Naive B cell (primary cell): Measurements from ENCODE around the gene IFNL1. TPM values are rescaled to one million over a fixed set of nuclear protein-coding genes. Genes with fewer than 3 reads are reported as not detected.
"Not testable (repeated sequence)": the region's sequence is repeated elsewhere in the genome, so short reads cannot be mapped to it uniquely, and the experiment has no call there.

Experiments
- ATAC-seq, 2 donors: fragments of 150-1000 bp; cut with Tn5 transposase; 2 replicates each; pipeline ENCODE4 v1.10.0; 2021; ENCODE audit warnings: low read depth in 2 of 2, mild to moderate bottlenecking in 2 of 2, moderate library complexity in 2 of 2
- DNase-seq: peaks from one replicate; pipeline ENCODE4 v3.0.0; 2022
- H3K27ac Mint-ChIP-seq, 6 donors: one replicate each; pipeline ENCODE4 v1.8.0; 2020 to 2022; ENCODE audit warnings: mild to moderate bottlenecking in 6 of 6, mixed read lengths in 6 of 6, moderate library complexity in 5 of 6, inconsistent platforms in 2 of 6
- H3K27me3 Mint-ChIP-seq, 3 donors: one replicate each; pipeline ENCODE4 v1.8.0; 2021 to 2022; ENCODE audit warnings: mixed read lengths in 3 of 3, mild to moderate bottlenecking in 1 of 3
- H3K36me3 Mint-ChIP-seq, 2 donors: one replicate each; pipeline ENCODE4 v1.8.0; 2020 to 2022; ENCODE audit warnings: mixed read lengths in 2 of 2, inconsistent platforms in 1 of 2, mild to moderate bottlenecking in 1 of 2
- H3K4me1 Mint-ChIP-seq, 3 donors: one replicate each; pipeline ENCODE4 v1.8.0; 2020 to 2022; ENCODE audit warnings: mixed read lengths in 3 of 3, inconsistent platforms in 1 of 3, mild to moderate bottlenecking in 1 of 3, moderate library complexity in 1 of 3
- H3K4me3 Mint-ChIP-seq, 8 donors: one replicate each; pipeline ENCODE4 v1.8.0; 2020 to 2022; ENCODE audit warnings: mild to moderate bottlenecking in 8 of 8, mixed read lengths in 8 of 8, moderate library complexity in 8 of 8, inconsistent platforms in 2 of 8
- H3K9me3 Mint-ChIP-seq, 7 donors: one replicate each; pipeline ENCODE4 v1.8.0; 2020 to 2022; ENCODE audit warnings: mixed read lengths in 7 of 7, mild to moderate bottlenecking in 5 of 7, inconsistent platforms in 2 of 7, moderate library complexity in 1 of 7
- polyA plus RNA-seq, 6 donors: library from polyadenylated mRNA; unstranded; fragments of 300-500 nt; fragmentation: Illumina TruSeq; gene quantifications; one replicate each; pipeline ENCODE4 v1.2.3, GENCODE V29; 2021; ENCODE audit warnings: low read depth in 6 of 6

Gene IFNL1
- polyA plus RNA-seq, 6 donors from 2014 or later, result not detected

DNA sequence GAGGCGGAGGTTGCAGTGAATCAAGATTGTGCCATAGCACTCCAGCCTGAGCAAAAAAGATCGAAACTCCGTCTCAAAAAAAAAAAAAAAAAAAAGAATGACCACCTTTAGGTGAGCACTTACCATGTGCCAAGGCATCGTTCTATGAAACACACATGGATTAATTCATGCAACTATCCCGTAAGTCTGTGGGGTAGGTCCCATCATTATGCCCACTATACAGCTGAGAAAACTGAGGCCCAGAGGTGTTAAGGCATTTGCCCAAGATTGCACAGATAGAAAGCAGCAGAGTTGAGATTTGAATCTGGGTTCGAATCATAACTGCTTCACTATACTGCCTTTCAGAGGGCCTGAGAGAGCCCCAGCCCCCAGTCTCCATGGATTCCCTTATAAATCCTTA lies 37.3 kb downstream of the IFNL1 start:
- peak overlapping the region in 5 of 6 donors; percentile 33 to 59 (median 38) for H3K27ac Mint-ChIP-seq
- no peaks in the 10 kb centered on the region for H3K27me3 Mint-ChIP-seq
- peaks cover 42 to 80% (median 64%) of the 10 kb centered on the region in 3 donors for H3K4me1 Mint-ChIP-seq
- H3K9me3 Mint-ChIP-seq, result peaks cover 0 to 2% (median 0%) of the 10 kb centered on the region in 7 donors
- DNase-seq (no peak), ATAC-seq (no peak)
- peak overlapping the region; percentile 13 to 98 (median 65) for H3K4me3 Mint-ChIP-seq
- H3K36me3 Mint-ChIP-seq, result peaks cover 0 to 11% of the 10 kb centered on the region in 2 donors

DNA sequence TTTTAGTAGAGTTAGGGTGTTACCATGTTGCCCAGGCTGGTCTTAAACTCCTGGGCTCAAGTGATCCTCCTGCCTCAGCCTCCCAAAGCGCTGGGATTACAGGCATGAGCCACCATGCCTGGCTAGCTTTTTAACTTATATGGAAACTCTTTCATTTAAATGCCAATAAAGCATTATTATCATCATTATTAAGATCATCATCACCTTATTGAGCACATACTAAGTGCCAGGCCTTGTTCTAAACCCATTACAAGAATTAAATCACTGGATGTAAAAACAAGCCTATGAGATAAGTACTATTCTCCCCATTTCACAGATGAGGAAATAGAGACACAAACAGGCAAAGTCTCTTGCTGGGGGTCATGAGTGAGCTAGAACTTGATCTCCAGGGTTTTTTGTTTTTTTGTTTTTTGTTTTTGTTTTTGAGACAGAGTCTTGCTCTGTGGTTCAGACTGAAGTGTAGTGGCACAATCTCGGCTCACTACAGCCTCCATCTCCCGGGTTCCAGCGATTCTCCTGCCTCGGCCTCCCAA lies 38.3 kb downstream of the IFNL1 start:
- Mint-ChIP-seq H3K27me3 (no peaks in the 10 kb centered on the region), H3K4me3 (peak overlapping the region; percentile 94 to 100 (median 97)), H3K9me3 (peaks cover 0 to 2% (median 0%) of the 10 kb centered on the region in 7 donors), H3K27ac (peak overlapping the region; percentile 95 to 98 (median 98)), H3K4me1 (peaks cover 36 to 70% (median 55%) of the 10 kb centered on the region in 3 donors), H3K36me3 (peaks cover 0 to 11% of the 10 kb centered on the region in 2 donors)
- no peak for DNase-seq
- ATAC-seq, result no peak

DNA sequence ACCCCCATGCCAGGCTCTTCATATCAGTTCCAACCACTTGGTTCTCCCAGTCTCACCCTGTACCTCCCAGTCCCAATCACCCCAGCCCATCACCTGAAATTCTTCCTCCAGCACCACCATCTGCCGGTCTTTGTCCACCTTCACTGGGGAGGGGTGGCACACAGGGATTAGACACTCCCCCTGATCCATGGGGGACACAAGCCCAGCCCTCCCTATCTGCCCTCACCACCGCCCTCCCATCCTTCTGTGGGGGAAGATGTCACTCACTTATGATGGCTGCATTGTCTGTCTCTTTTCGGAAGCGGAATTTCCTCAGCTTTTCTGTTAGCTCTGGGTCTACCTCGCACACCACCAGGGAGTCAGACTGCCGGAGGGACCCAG lies 39.0 kb downstream of the IFNL1 start:
- Mint-ChIP-seq H3K36me3 (peaks cover 0 to 11% of the 10 kb centered on the region in 2 donors), H3K4me1 (peaks cover 37 to 75% (median 61%) of the 10 kb centered on the region in 3 donors), H3K27ac (peak overlapping the region; percentile 95 to 98 (median 98)), H3K4me3 (peak overlapping the region; percentile 94 to 100 (median 97)), H3K9me3 (peaks cover 0 to 2% (median 0%) of the 10 kb centered on the region in 7 donors), H3K27me3 (no peaks in the 10 kb centered on the region)
- peak; percentile 32 to 44 for ATAC-seq
- DNase-seq, result no peak

DNA sequence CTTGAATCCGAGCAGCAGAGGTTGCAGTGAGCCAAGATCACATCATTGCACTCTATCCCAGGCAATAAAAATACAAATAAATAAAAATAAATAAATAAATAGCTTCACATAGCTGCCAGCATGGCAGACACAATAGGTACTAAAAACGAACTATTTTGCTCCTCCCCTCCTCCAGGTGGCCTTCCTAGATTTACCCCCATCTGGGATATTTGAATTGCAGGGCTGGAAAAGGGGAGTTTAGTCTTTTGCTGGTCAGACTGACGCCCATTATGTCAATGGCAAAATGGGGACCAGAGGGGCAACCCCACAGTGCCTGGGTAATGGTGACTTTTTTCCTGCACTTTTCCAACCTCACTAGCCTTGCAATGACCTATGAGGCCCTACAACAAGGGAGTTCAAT lies 40.3 kb downstream of the IFNL1 start:
- Mint-ChIP-seq H3K9me3 (peaks cover 0 to 2% (median 0%) of the 10 kb centered on the region in 7 donors), H3K27me3 (no peaks in the 10 kb centered on the region), H3K4me1 (peaks cover 46 to 78% (median 67%) of the 10 kb centered on the region in 3 donors), H3K27ac (peak overlapping the region in 5 of 6 donors; percentile 61 to 98 (median 96)), H3K4me3 (peak overlapping the region; percentile 94 to 100 (median 97)), H3K36me3 (peaks cover 0 to 11% of the 10 kb centered on the region in 2 donors)
- ATAC-seq (no peak), DNase-seq (no peak)

DNA sequence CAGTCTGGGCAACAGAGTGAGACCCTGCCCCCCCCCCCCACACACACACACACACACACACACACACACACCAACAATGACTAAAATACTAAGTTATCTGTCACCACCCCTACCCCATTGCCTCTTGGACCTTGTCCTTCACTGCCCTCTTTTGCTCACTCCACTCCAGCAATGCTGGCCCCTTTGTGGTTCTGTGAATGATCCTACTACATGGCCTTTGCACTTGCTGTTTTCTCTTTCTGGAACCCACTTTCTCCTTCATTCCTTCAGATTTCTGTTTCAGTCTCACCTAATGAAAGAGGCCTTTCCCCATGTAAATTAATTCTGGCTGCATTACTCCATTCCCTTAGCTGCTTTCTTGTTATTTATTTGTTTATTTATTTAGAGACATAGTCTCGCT lies 43.5 kb downstream of the IFNL1 start:
- peaks cover 64 to 78% (median 77%) of the 10 kb centered on the region in 3 donors for H3K4me1 Mint-ChIP-seq
- H3K4me3 Mint-ChIP-seq, result peak overlapping the region in 5 of 8 donors; percentile 29 to 99 (median 56)
- H3K27ac Mint-ChIP-seq, result peak overlapping the region in 3 of 6 donors; percentile 18 to 57 (median 42)
- H3K9me3 Mint-ChIP-seq, result peaks cover 0 to 2% (median 0%) of the 10 kb centered on the region in 7 donors
- peaks cover 0 to 17% of the 10 kb centered on the region in 2 donors for H3K36me3 Mint-ChIP-seq
- no peak for DNase-seq
- ATAC-seq, result no peak
- no peaks in the 10 kb centered on the region for H3K27me3 Mint-ChIP-seq

DNA sequence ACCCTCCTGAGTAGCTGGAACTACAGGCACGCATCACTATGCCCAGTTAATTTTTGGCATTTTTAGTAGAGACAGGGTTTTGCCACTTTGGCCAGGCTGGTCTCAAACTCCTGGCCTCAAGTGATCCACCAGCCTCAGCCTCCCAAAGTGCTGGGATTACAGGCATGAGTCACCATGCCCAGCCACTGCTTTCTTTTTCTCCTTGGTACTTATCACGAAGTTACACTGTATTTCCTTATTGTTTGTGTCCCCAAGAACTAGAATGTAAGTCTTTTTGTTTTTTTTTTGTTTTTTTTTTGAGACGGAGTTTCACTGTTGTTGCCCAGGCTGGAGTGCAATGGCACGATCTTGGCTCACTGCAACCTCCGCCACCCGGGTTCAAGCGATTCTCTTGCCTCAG lies 43.9 kb downstream of the IFNL1 start:
- ATAC-seq, DNase-seq, H3K27me3 Mint-ChIP-seq, H3K9me3 Mint-ChIP-seq: not testable (repeated sequence)
- Mint-ChIP-seq H3K27ac (peak overlapping the region in 4 of 6 donors; percentile 18 to 95 (median 66)), H3K4me3 (peak overlapping the region in 7 of 8 donors; percentile 91 to 99 (median 99)), H3K36me3 (peaks cover 0 to 16% of the 10 kb centered on the region in 2 donors), H3K4me1 (peaks cover 64 to 78% (median 77%) of the 10 kb centered on the region in 3 donors)

DNA sequence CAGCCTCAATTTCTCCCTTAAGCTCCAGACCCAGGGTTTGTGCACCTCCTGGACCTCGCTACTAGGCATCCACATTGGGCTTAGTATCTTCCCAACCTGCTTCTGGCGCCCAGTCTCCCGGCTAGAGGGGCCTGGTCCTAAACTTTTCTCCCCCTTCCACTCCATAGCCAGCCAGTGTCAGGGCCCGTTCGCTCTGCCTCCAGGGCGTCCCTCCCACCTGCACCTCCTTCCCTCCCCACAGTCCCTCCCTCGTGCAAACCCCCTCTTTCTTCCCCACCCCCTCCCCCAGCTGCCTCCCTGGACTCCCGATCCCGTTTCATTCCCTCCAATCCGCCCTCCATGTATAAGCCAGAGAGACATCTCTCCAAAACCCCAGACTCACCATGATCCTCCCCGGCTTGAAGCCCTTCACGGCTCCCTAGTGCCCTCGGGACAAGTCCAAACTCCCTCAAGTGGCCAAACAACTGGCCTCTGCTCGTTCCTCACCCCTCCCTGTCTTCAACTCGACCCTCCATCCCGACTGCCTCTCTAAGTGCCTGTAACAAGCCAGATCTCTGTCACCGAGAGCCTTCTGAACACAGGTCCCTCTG lies 45.0 kb downstream of the IFNL1 start:
- no peak for DNase-seq
- H3K36me3 Mint-ChIP-seq, result peaks cover 0 to 19% of the 10 kb centered on the region in 2 donors
- H3K27ac Mint-ChIP-seq, result peak overlapping the region; percentile 95 to 97 (median 96)

DNA sequence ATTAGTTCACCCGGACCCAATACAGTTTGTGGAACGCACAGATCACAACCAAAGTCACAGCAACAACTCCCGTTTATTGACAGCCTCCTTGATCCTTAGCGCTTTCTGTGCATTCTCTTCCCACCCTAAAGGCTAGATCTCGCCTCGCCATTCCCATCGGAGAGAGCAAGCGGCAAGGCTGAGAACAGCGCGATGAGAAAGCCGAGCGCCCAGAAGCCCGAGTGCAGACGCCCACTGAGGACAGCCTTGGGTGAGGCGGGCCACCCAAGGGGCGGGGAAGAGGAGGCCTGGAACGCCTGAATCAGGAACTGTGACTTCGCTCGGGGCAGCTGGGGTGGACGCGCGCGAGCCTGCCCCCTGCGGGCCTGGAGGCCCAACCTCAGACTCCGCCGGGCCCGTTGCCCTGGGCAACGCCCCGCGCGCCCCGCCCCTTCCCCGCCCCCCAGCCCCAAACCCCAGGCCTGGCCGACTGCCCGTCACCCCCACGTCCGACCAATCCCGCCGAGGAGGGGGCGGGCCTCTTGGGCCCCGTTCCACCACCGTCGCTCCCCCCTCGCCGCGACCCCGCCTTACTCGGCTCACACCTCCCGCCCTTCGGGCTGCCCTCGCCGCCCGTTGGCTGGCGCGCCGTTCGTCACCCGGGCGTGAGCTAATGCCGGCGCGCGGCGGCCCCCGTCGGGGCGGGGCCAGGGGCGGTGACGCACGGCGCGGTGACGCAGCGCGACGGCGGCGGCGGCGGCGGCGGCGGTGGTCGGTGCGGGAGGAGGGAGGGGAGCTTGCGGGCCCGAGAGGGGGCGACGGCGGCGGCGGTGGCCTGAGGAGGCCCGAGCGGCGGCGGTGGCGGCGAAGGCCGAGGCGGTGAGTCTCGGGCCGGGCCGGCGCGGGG lies 45.8 kb downstream of the IFNL1 start, which contains the start of gene SAMD4B:
TSS of gene SAMD4B (plus strand) at position 703 of the 886 bp plus-strand sequence. CDS start 14,473 bp downstream, outside the sequence.
- peak within 1 kb of the TSS; percentile 95 to 97 (median 96) for H3K27ac Mint-ChIP-seq
- no peaks in the 10 kb centered on the region for H3K27me3 Mint-ChIP-seq
- peaks cover 0 to 19% of the 10 kb centered on the region in 2 donors for H3K36me3 Mint-ChIP-seq
- ATAC-seq, result peak; percentile 86 to 87
- peak within 1 kb of the TSS; percentile 91 to 99 (median 98) for H3K4me3 Mint-ChIP-seq
- H3K4me1 Mint-ChIP-seq, result peaks cover 65 to 78% (median 73%) of the 10 kb centered on the region in 3 donors
- DNase-seq, result peak; percentile 99
- H3K9me3 Mint-ChIP-seq, result peaks cover 0 to 2% (median 0%) of the 10 kb centered on the region in 7 donors

More for the DNA sequence above, 45.0 kb downstream of the IFNL1 start:
- Mint-ChIP-seq H3K27me3 (no peaks in the 10 kb centered on the region), H3K4me1 (peaks cover 65 to 78% (median 77%) of the 10 kb centered on the region in 3 donors), H3K9me3 (peaks cover 0 to 2% (median 0%) of the 10 kb centered on the region in 7 donors), H3K4me3 (peak overlapping the region; percentile 91 to 99 (median 98))
- no peak for ATAC-seq

DNA sequence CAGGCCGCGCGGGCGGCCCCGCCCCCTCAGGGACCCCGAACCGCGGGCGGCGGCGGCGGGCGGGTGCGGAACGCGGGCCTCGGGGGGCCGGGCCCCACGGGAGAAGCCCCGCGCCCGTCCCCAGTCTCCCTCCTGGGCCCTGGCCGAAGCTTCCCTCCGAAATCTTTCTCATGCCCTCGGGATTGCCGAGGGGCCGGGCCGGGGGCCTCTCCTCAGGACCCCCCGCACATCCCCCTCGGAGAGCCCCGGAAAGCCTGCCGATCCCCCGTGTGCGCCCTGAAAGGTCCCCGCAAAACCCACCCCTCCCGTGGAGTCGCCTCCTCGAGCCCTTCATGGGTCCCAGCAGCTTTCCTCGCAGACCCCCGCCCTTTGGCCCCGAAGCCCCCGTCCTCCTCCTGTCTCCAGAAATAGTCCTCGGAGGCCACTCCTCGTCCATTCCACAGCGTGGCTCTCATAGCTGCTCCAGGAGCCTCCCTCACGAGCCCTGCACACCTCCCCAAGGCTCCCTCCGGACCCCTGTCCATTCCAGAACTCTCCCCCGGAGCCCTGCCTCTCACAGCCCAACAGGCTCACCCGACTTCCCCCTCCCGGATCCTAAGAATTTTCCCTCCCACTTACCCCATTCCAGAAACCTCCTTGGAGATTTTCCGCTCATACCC lies 46.6 kb downstream of the IFNL1 start:
- Mint-ChIP-seq H3K9me3 (peaks cover 0 to 2% (median 0%) of the 10 kb centered on the region in 7 donors), H3K27ac (peak overlapping the region; percentile 79 to 95 (median 93)), H3K4me1 (peaks cover 61 to 78% (median 71%) of the 10 kb centered on the region in 3 donors), H3K27me3 (no peaks in the 10 kb centered on the region), H3K4me3 (peak overlapping the region; percentile 79 to 99 (median 87)), H3K36me3 (peaks cover 0 to 20% of the 10 kb centered on the region in 2 donors)
- DNase-seq (no peak), ATAC-seq (peak; percentile 1 to 2)

DNA sequence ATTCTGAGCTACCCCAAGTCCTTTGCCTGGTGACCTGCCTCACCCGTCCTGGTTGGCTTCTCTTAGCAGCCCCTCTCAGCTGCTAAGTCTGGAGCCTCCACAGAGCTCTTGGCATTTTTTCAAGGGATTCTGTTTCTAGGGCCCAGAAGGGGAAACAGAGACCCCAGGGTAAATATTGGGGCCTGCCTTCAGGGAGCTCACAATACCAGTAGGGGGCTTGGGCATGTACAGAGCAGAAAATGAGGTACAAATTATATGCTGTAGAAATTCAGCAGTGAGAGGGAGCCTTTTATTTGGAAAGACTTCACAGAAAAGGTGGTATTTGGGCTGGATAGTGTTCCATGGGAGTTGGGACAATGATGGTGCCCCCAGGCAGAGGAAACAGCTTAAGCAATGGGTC lies 49.7 kb downstream of the IFNL1 start:
- no peaks in the 10 kb centered on the region for H3K9me3 Mint-ChIP-seq
- peak overlapping the region in 4 of 6 donors; percentile 30 to 95 (median 80) for H3K27ac Mint-ChIP-seq
- peak overlapping the region in 5 of 8 donors; percentile 11 to 87 (median 30) for H3K4me3 Mint-ChIP-seq
- DNase-seq, result no peak
- H3K4me1 Mint-ChIP-seq, result peaks cover 57 to 65% (median 63%) of the 10 kb centered on the region in 3 donors
- no peaks in the 10 kb centered on the region for H3K27me3 Mint-ChIP-seq
- no peak for ATAC-seq
- H3K36me3 Mint-ChIP-seq, result peaks cover 0 to 35% of the 10 kb centered on the region in 2 donors

DNA sequence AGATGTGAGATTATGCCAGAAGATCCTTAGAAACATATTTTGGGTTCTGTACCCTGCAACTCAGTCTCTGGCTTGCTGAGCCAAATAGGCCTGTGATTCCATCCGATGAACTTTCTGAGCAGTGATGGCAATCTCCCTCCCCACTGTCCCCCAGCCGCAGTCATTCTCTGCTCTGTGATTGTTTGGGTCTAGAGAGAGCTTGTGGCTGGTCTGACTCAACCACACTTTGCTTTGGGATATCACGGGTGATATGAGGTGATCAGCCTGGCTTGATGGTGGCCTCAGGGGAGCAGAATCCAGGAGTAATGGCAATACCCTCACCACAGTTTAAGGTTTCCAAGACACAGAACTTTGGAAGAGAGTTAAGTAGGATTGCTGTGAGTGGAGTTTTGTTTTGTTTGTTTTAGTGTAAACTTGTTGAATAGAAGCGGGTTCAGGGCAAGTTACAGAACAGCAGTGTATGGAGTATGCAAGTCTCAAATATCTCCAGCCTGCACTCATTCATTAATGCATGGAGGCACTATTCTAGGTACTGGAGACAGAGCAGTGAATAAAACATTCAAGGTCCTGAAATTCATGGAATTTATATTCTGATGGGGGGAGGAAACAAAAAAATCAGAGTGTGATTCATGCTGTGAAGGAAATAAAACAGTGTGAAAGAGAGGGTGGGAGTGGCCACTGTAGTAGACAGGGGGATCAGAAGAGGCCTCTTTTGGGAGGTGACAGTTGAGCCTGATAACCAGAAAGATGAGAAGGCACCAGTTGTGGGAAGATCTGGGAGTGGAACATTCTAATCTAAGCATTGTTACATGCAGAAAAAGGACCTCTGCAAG lies 51.3 kb downstream of the IFNL1 start:
- H3K4me3 Mint-ChIP-seq, result no peak overlapping the region
- no peaks in the 10 kb centered on the region for H3K9me3 Mint-ChIP-seq
- H3K36me3 Mint-ChIP-seq, result peaks cover 6 to 35% of the 10 kb centered on the region in 2 donors
- peaks cover 54 to 69% (median 67%) of the 10 kb centered on the region in 3 donors for H3K4me1 Mint-ChIP-seq
- ATAC-seq (no peak), DNase-seq (no peak)
- no peaks in the 10 kb centered on the region for H3K27me3 Mint-ChIP-seq
- peak overlapping the region in 3 of 6 donors; percentile 44 to 80 (median 64) for H3K27ac Mint-ChIP-seq
